H1 (cell line): ENCODE results near the gene URGCP. TPM values are rescaled to one million over a fixed set of nuclear protein-coding genes. Genes with fewer than 3 reads are reported as not detected.

Experiments
- CTCF ChIP-seq, 3 experiments: IDR thresholded peaks; 1 replicate in 2 of 3; 2 replicates in 1 of 3; pipeline versions ENCODE4 v1.5.1 to v1.6.1; 2011; ENCODE audit warnings: low read length in 3 of 3, mild to moderate bottlenecking in 3 of 3, inconsistent platforms in 2 of 3, low read depth in 1 of 3, moderate library complexity in 1 of 3; ENCODE audit not compliant: insufficient read depth in 1 of 3; ENCODE audit errors: control extremely low read depth in 1 of 3
- HDAC6 ChIP-seq: IDR thresholded peaks from one replicate; pipeline ENCODE4 v1.7.1; 2012; ENCODE audit warnings: low read depth, mild to moderate bottlenecking, inconsistent platforms, low read length, moderate library complexity
- PHF8 ChIP-seq: fragments of 200-600 bp; sonication (generic); conservative IDR thresholded peaks from 2 replicates; pipeline ENCODE4 v1.7.1; 2012; ENCODE audit warnings: low read depth, mild to moderate bottlenecking, inconsistent platforms, low read length, moderate library complexity
- RBBP5 ChIP-seq: IDR thresholded peaks from 2 replicates; pipeline ENCODE4 v1.7.1; 2012; ENCODE audit warnings: low read depth, mild to moderate bottlenecking, inconsistent platforms, low read length, moderate library complexity, borderline replicate concordance
- TAF7 ChIP-seq: optimal IDR thresholded peaks from 2 replicates; pipeline ENCODE3; 2011; ENCODE audit warnings: low read depth, mild to moderate bottlenecking, inconsistent platforms, low read length, moderate library complexity, borderline replicate concordance
- TEAD4 ChIP-seq: IDR thresholded peaks from 2 replicates; pipeline ENCODE4 v1.6.1; 2012; ENCODE audit warnings: low read depth, low read length, inconsistent platforms, mixed read lengths
- polyA plus RNA-seq, 7 experiments: library from polyadenylated mRNA; depleted of rRNA in 3 of 7; stranded (reverse) in 5 of 7; unstranded in 2 of 7; fragments of >200 nt in 5 of 7; fragments of 200-250 nt in 2 of 7; gene quantifications; 1 replicate in 5 of 7; 2 replicates in 1 of 7; 4 replicates in 1 of 7; pipeline versions ENCODE4 v1.2.1 to v1.2.3, GENCODE V29; 2011 to 2013; ENCODE audit warnings: missing spikeins in 2 of 7, mixed read lengths in 2 of 7
- total RNA-seq: library from RNA; stranded (reverse); fragmentation: NEBNext Ultra II Directional; extraction: Animal tissue kit (Norgen Biotek cat#: 25700); gene quantifications from 2 replicates; pipeline ENCODE4 v1.2.1, GENCODE V29; 2021
- TF ChIP-seq, protein P1 (sequence below): fragments of 300-600 bp; sonication (generic); IDR thresholded peaks from 2 replicates; pipeline ENCODE4 v1.7.1; 2012; ENCODE audit warnings: low read length, moderate library complexity, mild to moderate bottlenecking, inconsistent platforms; ENCODE audit not compliant: insufficient replicate concordance
- TF ChIP-seq, protein P2 (sequence below): IDR thresholded peaks from 2 replicates; pipeline ENCODE4 v1.6.1; 2012; ENCODE audit warnings: inconsistent platforms

URGCP gene
- total and polyA plus RNA-seq, 2 of the 8 experiments (the other 6 are each of a cell fraction or from before 2014, with no cell fraction given): 9.0 to 18.7 TPM

DNA sequence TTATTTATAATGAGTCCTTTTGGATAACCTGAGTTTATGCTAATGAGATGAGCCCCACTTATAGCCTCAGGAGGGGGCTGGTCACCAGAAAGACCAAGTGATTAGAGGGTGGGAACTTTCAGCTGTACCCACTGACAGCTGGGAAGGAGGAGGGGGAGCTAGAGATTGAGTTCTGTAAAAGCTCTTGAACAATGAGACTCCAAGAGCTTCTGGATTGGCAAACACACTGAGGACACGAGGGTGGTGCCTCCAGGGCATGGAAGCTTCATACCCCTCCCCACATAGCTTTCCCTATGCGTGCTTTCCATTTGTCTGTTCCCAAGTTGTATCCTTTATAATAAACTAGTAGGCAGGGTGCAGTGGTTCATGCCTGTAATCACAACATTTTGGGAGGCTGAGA is 57.3 kb downstream of the URGCP start (continued):
- TF ChIP-seq, protein P1, sequence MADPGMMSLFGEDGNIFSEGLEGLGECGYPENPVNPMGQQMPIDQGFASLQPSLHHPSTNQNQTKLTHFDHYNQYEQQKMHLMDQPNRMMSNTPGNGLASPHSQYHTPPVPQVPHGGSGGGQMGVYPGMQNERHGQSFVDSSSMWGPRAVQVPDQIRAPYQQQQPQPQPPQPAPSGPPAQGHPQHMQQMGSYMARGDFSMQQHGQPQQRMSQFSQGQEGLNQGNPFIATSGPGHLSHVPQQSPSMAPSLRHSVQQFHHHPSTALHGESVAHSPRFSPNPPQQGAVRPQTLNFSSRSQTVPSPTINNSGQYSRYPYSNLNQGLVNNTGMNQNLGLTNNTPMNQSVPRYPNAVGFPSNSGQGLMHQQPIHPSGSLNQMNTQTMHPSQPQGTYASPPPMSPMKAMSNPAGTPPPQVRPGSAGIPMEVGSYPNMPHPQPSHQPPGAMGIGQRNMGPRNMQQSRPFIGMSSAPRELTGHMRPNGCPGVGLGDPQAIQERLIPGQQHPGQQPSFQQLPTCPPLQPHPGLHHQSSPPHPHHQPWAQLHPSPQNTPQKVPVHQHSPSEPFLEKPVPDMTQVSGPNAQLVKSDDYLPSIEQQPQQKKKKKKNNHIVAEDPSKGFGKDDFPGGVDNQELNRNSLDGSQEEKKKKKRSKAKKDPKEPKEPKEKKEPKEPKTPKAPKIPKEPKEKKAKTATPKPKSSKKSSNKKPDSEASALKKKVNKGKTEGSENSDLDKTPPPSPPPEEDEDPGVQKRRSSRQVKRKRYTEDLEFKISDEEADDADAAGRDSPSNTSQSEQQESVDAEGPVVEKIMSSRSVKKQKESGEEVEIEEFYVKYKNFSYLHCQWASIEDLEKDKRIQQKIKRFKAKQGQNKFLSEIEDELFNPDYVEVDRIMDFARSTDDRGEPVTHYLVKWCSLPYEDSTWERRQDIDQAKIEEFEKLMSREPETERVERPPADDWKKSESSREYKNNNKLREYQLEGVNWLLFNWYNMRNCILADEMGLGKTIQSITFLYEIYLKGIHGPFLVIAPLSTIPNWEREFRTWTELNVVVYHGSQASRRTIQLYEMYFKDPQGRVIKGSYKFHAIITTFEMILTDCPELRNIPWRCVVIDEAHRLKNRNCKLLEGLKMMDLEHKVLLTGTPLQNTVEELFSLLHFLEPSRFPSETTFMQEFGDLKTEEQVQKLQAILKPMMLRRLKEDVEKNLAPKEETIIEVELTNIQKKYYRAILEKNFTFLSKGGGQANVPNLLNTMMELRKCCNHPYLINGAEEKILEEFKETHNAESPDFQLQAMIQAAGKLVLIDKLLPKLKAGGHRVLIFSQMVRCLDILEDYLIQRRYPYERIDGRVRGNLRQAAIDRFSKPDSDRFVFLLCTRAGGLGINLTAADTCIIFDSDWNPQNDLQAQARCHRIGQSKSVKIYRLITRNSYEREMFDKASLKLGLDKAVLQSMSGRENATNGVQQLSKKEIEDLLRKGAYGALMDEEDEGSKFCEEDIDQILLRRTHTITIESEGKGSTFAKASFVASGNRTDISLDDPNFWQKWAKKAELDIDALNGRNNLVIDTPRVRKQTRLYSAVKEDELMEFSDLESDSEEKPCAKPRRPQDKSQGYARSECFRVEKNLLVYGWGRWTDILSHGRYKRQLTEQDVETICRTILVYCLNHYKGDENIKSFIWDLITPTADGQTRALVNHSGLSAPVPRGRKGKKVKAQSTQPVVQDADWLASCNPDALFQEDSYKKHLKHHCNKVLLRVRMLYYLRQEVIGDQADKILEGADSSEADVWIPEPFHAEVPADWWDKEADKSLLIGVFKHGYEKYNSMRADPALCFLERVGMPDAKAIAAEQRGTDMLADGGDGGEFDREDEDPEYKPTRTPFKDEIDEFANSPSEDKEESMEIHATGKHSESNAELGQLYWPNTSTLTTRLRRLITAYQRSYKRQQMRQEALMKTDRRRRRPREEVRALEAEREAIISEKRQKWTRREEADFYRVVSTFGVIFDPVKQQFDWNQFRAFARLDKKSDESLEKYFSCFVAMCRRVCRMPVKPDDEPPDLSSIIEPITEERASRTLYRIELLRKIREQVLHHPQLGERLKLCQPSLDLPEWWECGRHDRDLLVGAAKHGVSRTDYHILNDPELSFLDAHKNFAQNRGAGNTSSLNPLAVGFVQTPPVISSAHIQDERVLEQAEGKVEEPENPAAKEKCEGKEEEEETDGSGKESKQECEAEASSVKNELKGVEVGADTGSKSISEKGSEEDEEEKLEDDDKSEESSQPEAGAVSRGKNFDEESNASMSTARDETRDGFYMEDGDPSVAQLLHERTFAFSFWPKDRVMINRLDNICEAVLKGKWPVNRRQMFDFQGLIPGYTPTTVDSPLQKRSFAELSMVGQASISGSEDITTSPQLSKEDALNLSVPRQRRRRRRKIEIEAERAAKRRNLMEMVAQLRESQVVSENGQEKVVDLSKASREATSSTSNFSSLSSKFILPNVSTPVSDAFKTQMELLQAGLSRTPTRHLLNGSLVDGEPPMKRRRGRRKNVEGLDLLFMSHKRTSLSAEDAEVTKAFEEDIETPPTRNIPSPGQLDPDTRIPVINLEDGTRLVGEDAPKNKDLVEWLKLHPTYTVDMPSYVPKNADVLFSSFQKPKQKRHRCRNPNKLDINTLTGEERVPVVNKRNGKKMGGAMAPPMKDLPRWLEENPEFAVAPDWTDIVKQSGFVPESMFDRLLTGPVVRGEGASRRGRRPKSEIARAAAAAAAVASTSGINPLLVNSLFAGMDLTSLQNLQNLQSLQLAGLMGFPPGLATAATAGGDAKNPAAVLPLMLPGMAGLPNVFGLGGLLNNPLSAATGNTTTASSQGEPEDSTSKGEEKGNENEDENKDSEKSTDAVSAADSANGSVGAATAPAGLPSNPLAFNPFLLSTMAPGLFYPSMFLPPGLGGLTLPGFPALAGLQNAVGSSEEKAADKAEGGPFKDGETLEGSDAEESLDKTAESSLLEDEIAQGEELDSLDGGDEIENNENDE: no peak
- TF ChIP-seq RBBP5 (no peak), TEAD4 (no peak), TAF7 (no peak), PHF8 (no peak), CTCF (IDR thresholded peaks at IDR 0.05; ENCODE audit: control extremely low read depth in 1 of 3, insufficient read depth in 1 of 3, low read depth in 1 of 3, low read length in 3 of 3) (no peak), HDAC6 (no peak)
- TF ChIP-seq, protein P2, sequence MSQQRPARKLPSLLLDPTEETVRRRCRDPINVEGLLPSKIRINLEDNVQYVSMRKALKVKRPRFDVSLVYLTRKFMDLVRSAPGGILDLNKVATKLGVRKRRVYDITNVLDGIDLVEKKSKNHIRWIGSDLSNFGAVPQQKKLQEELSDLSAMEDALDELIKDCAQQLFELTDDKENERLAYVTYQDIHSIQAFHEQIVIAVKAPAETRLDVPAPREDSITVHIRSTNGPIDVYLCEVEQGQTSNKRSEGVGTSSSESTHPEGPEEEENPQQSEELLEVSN: no peak
